Skin of body (tissue), 2 donors: ENCODE results near the gene PSEN2. TPM values are rescaled to one million over a fixed set of nuclear protein-coding genes. Genes with fewer than 3 reads are reported as not detected.
"Not testable (repeated sequence)": the region's sequence is repeated elsewhere in the genome, so short reads cannot be mapped to it uniquely, and the experiment has no call there.

Experiments
- DNase-seq: peaks from one replicate; lab custom pipeline; 2025; lab: John Stamatoyannopoulos, UW
- total RNA-seq: library from RNA; depleted of rRNA; stranded (reverse); fragments of >200 nt; gene quantifications from one replicate; pipeline ENCODE4 v1.2.3, GENCODE V29; 2014

Gene PSEN2
- total RNA-seq, result 13.9 TPM

GRCh38 chr1:226870401-226871279, at the start of gene PSEN2:
Gene PSEN2 (plus strand): TSS chr1:226870616. CDS start chr1:226881908, 11,292 bp downstream.
- DNase-seq, result no peak

GRCh38 chr1:226820941-226821718, 49.3 kb upstream of the PSEN2 start:
- peak; percentile 94 for DNase-seq

GRCh38 chr1:226821719-226822085, 48.7 kb upstream of the PSEN2 start:
- DNase-seq, result peak; percentile 75

GRCh38 chr1:226823643-226824042, 46.8 kb upstream of the PSEN2 start:
- DNase-seq, result no peak

- DNase-seq, result no peak
These were observed 45.2 kb upstream of the PSEN2 start for GRCh38 chr1:226825037-226825745.

- DNase-seq, result no peak
These were observed 44.7 kb upstream of the PSEN2 start for GRCh38 chr1:226825746-226826100.

GRCh38 chr1:226826479-226827261, 43.7 kb upstream of the PSEN2 start:
- DNase-seq, result no peak

GRCh38 chr1:226827458-226827857, 43.0 kb upstream of the PSEN2 start:
- peak; percentile 33 for DNase-seq

- peak; percentile 87 for DNase-seq
These were observed 42.4 kb upstream of the PSEN2 start for GRCh38 chr1:226827968-226828513.

GRCh38 chr1:226829105-226829504, 41.3 kb upstream of the PSEN2 start:
- no peak for DNase-seq

GRCh38 chr1:226831953-226832352, 38.5 kb upstream of the PSEN2 start:
- DNase-seq, result no peak

- DNase-seq, result no peak
These were observed 37.8 kb upstream of the PSEN2 start for GRCh38 chr1:226832613-226833012.

GRCh38 chr1:226834179-226834578, 36.2 kb upstream of the PSEN2 start:
- not testable (repeated sequence) for DNase-seq

GRCh38 chr1:226835396-226835795, 35.0 kb upstream of the PSEN2 start:
- DNase-seq, result not testable (repeated sequence)

GRCh38 chr1:226837966-226838365, 32.5 kb upstream of the PSEN2 start:
- DNase-seq, result not testable (repeated sequence)

GRCh38 chr1:226838456-226838855, 32.0 kb upstream of the PSEN2 start:
- DNase-seq, result no peak

- DNase-seq, result no peak
These were observed 24.8 kb upstream of the PSEN2 start for GRCh38 chr1:226845624-226846023.

- no peak for DNase-seq
These were observed 23.6 kb upstream of the PSEN2 start for GRCh38 chr1:226846786-226847185.

- DNase-seq, result not testable (repeated sequence)
These were observed 15.9 kb upstream of the PSEN2 start for GRCh38 chr1:226854548-226854947.

GRCh38 chr1:226862890-226863289, 7.5 kb upstream of the PSEN2 start:
- DNase-seq, result no peak

- no peak for DNase-seq
These were observed 7.0 kb upstream of the PSEN2 start for GRCh38 chr1:226863446-226863845.
